DND-41 (cell line): Measurements from ENCODE around the gene AKT3.

Experiments used
- ATAC-seq: fragments of 200-7000 bp; cut with Tn5 transposase; 3 replicates; pipeline ENCODE4 v1.9.1; 2021; ENCODE audit warnings: low read depth; ENCODE audit not compliant: insufficient read depth
- DNase-seq: peaks from one replicate; pipeline ENCODE4 v3.0.0-alpha.2; 2020
- H2AFZ ChIP-seq: 2 replicates; pipeline ENCODE4 v1.6.0; 2012; ENCODE audit warnings: low read depth, low read length
- H3K27ac ChIP-seq: 2 replicates; pipeline ENCODE4 v1.5.1; 2012; ENCODE audit warnings: low read length, inconsistent platforms
- H3K27me3 ChIP-seq: fragments of 200-600 bp; sonication (generic); 2 replicates; pipeline ENCODE4 v1.6.0; 2012; ENCODE audit warnings: low read length, mild to moderate bottlenecking, inconsistent platforms; ENCODE audit not compliant: insufficient read depth, poor library complexity
- H3K36me3 ChIP-seq: 2 replicates; pipeline ENCODE4 v1.5.1; 2012; ENCODE audit warnings: low read length, inconsistent platforms; ENCODE audit not compliant: insufficient read depth
- H3K4me1 ChIP-seq: 2 replicates; pipeline ENCODE4 v1.5.1; 2012; ENCODE audit warnings: mild to moderate bottlenecking, low read length; ENCODE audit not compliant: insufficient read depth
- H3K4me2 ChIP-seq: 2 replicates; pipeline ENCODE4 v1.6.0; 2012; ENCODE audit warnings: mild to moderate bottlenecking, moderate library complexity, low read length, inconsistent platforms; ENCODE audit not compliant: insufficient read depth
- H3K4me3 ChIP-seq, 2 experiments: fragments of 200-600 bp in 1 of 2; shearing (Covaris generic) in 1 of 2; 2 replicates each; pipeline ENCODE4 v1.5.1; 2012 to 2016; ENCODE audit warnings: inconsistent platforms in 2 of 2, low read length in 2 of 2, mild to moderate bottlenecking in 2 of 2, low read depth in 1 of 2, moderate library complexity in 1 of 2
- H3K79me2 ChIP-seq: 2 replicates; pipeline ENCODE4 v1.6.0; 2012; ENCODE audit warnings: low read length, inconsistent platforms; ENCODE audit not compliant: insufficient read depth
- H3K9ac ChIP-seq: 2 replicates; pipeline ENCODE4 v1.6.0; 2012; ENCODE audit warnings: low read depth, mild to moderate bottlenecking, inconsistent platforms, low read length, moderate library complexity
- H3K9me3 ChIP-seq: 2 replicates; pipeline ENCODE4 v1.5.1; 2012; ENCODE audit warnings: low read length, moderate library complexity, mild to moderate bottlenecking, inconsistent platforms; ENCODE audit not compliant: insufficient read depth, severe bottlenecking
- H4K20me1 ChIP-seq: 2 replicates; pipeline ENCODE4 v1.6.0; 2012; ENCODE audit warnings: low read length; ENCODE audit not compliant: insufficient read depth
- EZH2 ChIP-seq: IDR thresholded peaks from 3 replicates; pipeline ENCODE4 v1.6.1; 2012; ENCODE audit warnings: borderline replicate concordance, low read depth, mild to moderate bottlenecking, moderate library complexity, low read length, inconsistent platforms; ENCODE audit not compliant: severe bottlenecking
- TF ChIP-seq, protein P1 (sequence below): IDR thresholded peaks from 2 replicates; pipeline ENCODE4 v1.5.1; 2012; ENCODE audit warnings: borderline replicate concordance, low read length, moderate library complexity, mild to moderate bottlenecking; ENCODE audit not compliant: poor library complexity, severe bottlenecking; ENCODE audit errors: extremely low read depth

Gene AKT3

DNA sequence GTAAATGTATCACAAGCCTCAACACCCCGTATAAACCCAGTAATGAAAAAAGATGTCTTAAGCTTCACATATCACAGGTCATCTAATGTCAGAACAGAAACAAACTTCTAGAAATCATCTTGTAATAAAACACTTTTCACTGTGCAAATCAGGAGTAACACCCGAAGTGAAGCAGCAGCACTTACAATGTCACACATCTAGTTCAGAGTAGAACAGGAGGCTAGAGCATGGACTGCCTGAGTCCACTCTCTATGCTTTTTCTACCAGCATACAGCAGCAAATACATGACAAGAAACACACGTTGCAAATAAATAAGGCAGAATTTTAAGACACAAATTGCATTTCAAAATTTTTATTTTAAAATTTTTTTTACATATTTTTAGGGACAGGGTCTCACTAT lies 57.2 kb downstream of the AKT3 start:
- H3K4me2 ChIP-seq = no peak overlapping the region
- H3K9me3 ChIP-seq = no peaks in the 10 kb centered on the region
- no peak for TF ChIP-seq EZH2
- TF ChIP-seq, protein P1, sequence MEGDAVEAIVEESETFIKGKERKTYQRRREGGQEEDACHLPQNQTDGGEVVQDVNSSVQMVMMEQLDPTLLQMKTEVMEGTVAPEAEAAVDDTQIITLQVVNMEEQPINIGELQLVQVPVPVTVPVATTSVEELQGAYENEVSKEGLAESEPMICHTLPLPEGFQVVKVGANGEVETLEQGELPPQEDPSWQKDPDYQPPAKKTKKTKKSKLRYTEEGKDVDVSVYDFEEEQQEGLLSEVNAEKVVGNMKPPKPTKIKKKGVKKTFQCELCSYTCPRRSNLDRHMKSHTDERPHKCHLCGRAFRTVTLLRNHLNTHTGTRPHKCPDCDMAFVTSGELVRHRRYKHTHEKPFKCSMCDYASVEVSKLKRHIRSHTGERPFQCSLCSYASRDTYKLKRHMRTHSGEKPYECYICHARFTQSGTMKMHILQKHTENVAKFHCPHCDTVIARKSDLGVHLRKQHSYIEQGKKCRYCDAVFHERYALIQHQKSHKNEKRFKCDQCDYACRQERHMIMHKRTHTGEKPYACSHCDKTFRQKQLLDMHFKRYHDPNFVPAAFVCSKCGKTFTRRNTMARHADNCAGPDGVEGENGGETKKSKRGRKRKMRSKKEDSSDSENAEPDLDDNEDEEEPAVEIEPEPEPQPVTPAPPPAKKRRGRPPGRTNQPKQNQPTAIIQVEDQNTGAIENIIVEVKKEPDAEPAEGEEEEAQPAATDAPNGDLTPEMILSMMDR = no peak
- no peak overlapping the region for H3K4me3 ChIP-seq
- H4K20me1 ChIP-seq = peaks cover 6% of the 10 kb centered on the region; the same call in 1 of the 2 replicates
- ATAC-seq (no peak), DNase-seq (no peak)
- no peak overlapping the region for H3K9ac ChIP-seq
- H3K36me3 ChIP-seq = no peaks in the 10 kb centered on the region
- no peaks in the 10 kb centered on the region for H3K4me1 ChIP-seq
- no peak overlapping the region for H3K27ac ChIP-seq
- H3K79me2 ChIP-seq = peaks cover 8% of the 10 kb centered on the region; the same call in 1 of the 2 replicates
- H3K27me3 ChIP-seq = no peaks in the 10 kb centered on the region
- no peak overlapping the region for H2AFZ ChIP-seq

DNA sequence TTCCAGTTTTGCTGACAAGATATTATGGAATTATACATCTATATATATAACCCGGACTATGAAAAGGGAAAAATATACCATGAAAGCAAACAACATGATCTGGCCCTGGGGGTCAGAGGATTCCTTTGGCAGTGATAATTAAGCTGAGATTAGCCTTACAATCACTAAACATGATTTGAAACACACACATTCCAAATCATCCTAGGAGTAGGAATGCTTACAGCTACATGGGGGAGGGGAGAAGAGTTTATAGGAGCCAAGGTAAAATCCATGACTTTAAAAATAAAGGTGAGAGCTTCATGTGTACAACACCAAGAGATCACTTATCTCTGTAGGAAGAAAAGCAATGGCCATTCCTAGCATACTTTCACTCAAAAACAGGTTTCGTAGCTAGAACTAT lies 57.6 kb downstream of the AKT3 start:
- Histone ChIP-seq H3K4me3 (no peak overlapping the region), H3K9ac (no peak overlapping the region), H4K20me1 (peaks cover 6% of the 10 kb centered on the region; the same call in 1 of the 2 replicates), H2AFZ (no peak overlapping the region), H3K27ac (no peak overlapping the region), H3K4me1 (no peaks in the 10 kb centered on the region), H3K9me3 (no peaks in the 10 kb centered on the region), H3K36me3 (no peaks in the 10 kb centered on the region), H3K79me2 (peaks cover 8% of the 10 kb centered on the region; the same call in 1 of the 2 replicates), H3K4me2 (no peak overlapping the region), H3K27me3 (no peaks in the 10 kb centered on the region)
- no peak for ATAC-seq
- TF ChIP-seq, protein P1 = no peak
- TF ChIP-seq EZH2 = no peak
- DNase-seq = no peak

DNA sequence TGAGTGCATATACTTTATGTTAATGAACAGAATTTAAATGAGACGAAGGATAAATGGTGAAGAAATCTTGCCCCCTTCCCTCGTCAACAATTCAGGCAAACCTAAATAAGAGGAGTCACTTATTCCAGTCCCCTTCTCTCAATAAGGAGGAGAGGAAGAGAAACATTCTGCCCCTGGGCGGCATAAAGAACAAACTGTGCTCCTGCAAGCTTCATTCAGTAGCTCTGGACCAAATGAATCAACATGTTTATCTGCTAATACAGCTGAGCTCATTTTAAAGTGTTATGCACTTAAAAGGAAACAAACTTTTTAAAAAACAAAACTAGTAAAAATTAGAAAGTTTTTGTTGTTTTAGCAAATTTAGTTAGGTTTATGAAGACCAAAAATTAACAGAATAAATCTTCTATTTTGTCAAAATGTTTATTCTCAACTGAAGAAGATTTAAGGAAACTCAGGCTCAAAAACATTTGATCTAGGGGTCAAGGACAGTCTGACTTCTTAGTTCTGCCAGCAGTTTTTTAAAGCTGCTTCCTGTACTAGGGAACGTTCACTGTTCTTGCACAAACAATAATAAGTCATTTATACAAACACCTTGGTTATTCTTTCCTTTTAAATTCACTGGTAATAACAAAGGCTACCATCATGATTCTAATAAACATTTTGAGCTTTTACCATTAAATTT lies 58.3 kb downstream of the AKT3 start:
- peaks cover 8% of the 10 kb centered on the region; the same call in 1 of the 2 replicates for H3K79me2 ChIP-seq
- H3K27me3 ChIP-seq = no peaks in the 10 kb centered on the region
- no peak overlapping the region for H3K4me2 ChIP-seq
- H3K9me3 ChIP-seq = no peaks in the 10 kb centered on the region
- no peak overlapping the region for H3K27ac ChIP-seq
- TF ChIP-seq, protein P1 = no peak
- no peak for TF ChIP-seq EZH2
- DNase-seq = no peak
- no peak overlapping the region for H3K4me3 ChIP-seq
- H4K20me1 ChIP-seq = peaks cover 6% of the 10 kb centered on the region; the same call in 1 of the 2 replicates
- no peak overlapping the region for H3K9ac ChIP-seq
- H2AFZ ChIP-seq = no peak overlapping the region
- no peaks in the 10 kb centered on the region for H3K4me1 ChIP-seq
- no peak for ATAC-seq
- H3K36me3 ChIP-seq = no peaks in the 10 kb centered on the region
